Esophagus squamous epithelium (tissue), 4 donors: Measurements from ENCODE around the gene SS18L1.

ENCODE experiments used
- POLR2A ChIP-seq, 4 donors: fragments of 450-650 bp; IDR thresholded peaks; one replicate each; pipeline ENCODE4 v1.6.1; 2017; ENCODE audit warnings: antibody characterized with exemption in 4 of 4, mild to moderate bottlenecking in 4 of 4, moderate library complexity in 3 of 4
- TF ChIP-seq, protein P1 (sequence below), 6 experiments: fragments of 450-650 bp in 4 of 6; fragments of 200-600 bp in 2 of 6; sonication (generic) in 2 of 6; IDR thresholded peaks; one replicate each; pipeline ENCODE4 v1.5.1; 2016 to 2019; ENCODE audit warnings: antibody characterized with exemption in 6 of 6, mild to moderate bottlenecking in 4 of 6, moderate library complexity in 4 of 6

DNA sequence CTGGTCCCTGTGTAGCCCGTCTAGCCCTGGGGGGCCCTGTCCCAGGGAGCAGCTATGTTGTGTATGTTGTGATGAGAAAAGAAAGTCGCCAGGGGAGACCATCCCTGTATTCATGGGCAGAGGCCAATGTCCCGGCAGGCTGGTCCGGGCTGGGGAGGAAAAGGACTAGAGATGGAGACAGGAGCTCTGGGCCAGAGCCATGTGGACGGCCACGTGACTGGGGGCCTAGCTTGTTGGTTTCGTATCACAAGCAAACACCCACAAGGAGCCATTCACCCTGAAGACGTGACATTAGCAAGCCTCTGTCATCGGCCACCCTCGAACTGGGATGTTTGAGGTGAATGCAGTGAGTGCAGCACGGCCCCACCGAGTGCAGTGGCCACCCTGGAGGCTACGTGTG is 79.4 kb downstream of the SS18L1 start:
- no peak for TF ChIP-seq POLR2A (IDR thresholded peaks at IDR 0.05)
- TF ChIP-seq, protein P1, sequence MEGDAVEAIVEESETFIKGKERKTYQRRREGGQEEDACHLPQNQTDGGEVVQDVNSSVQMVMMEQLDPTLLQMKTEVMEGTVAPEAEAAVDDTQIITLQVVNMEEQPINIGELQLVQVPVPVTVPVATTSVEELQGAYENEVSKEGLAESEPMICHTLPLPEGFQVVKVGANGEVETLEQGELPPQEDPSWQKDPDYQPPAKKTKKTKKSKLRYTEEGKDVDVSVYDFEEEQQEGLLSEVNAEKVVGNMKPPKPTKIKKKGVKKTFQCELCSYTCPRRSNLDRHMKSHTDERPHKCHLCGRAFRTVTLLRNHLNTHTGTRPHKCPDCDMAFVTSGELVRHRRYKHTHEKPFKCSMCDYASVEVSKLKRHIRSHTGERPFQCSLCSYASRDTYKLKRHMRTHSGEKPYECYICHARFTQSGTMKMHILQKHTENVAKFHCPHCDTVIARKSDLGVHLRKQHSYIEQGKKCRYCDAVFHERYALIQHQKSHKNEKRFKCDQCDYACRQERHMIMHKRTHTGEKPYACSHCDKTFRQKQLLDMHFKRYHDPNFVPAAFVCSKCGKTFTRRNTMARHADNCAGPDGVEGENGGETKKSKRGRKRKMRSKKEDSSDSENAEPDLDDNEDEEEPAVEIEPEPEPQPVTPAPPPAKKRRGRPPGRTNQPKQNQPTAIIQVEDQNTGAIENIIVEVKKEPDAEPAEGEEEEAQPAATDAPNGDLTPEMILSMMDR (IDR thresholded peaks at IDR 0.05) = no peak
